GM19025 (cell line): ENCODE results near the gene PODXL2.
"Not testable (repeated sequence)": the region's sequence is repeated elsewhere in the genome, so short reads cannot be mapped to it uniquely, and the experiment has no call there.

Experiments
- ATAC-seq: cut with Tn5 transposase; IDR thresholded peaks from one replicate; pipeline ENCODE4 v1.9.1; 2021; ENCODE audit warnings: mild to moderate bottlenecking, low read depth, moderate library complexity; ENCODE audit not compliant: unreplicated experiment

The PODXL2 gene

DNA sequence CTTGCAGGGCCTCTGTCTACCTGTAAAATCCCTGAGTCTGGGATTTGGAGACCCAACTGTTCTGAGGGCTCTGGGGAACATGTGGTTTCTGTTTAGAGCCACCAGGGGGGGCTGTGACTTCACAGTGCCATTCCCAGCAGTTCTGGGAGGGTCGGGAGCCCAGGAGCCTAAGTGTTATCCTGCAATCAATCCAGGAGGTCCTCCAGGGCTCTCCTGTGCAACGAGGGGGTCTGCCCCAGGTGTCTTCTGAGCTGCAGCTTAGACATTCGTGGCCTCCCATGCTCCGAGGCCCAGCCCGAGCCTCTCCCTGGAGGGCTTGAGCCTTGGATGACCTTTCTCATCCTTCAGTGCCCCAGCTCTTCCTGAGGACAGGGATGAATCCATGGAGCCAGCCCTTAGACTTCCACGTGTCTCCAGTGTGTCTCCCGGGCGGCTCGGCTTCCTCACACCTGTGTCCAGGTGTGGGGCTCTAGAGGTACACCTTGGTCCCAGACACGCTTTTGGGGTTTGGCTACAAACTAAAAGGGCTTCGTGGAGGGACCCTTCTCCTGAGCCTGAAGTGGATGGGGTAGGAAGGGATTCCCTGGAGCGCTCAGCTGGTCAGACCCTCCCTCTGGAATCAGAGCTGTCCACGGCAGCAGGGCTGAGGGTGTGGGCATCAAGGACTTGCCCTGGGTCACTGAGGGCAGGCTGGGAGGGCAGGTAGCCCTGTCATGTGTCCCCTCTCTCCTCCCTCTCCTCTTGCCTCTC, 23.4 kb downstream of the PODXL2 start:
- ATAC-seq: no peak

DNA sequence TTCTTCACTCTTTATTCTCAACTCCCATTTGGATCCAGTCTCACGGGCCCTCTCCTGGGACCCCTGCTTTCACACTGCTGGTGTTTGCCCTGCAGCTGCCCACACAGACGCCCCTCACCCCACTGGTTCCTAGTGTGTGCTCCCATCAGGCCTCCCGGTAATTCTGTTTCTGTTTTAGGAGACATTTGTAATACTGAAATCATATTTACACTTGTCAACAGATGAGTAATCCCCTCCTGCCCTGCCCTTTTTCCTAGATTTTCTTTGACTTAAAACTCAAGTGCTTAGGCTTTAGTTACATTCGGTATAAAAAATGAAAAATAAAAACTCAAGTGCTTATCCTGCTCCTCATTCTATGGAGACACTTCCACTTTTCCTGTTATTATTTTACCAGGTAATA, 25.4 kb downstream of the PODXL2 start:
- no peak for ATAC-seq

DNA sequence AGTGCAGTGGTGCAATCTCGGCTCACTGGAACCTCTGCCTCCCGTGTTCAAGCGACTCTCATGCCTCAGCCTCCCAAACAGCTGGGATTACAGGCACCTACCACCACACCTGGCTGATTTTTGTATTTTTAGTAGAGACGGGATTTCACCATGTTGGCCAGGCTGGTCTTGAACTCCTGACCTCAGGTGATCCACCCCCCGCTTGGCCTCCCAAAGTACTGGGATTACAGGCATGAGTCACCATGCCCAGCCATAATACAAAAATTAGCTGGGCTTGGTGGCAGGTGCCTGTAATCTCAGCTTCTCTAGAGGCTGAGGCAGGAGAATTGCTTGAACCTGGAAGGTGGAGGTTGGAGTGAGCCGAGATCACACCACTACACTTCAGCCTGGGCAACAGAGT, 26.0 kb downstream of the PODXL2 start:
- not testable (repeated sequence) for ATAC-seq

DNA sequence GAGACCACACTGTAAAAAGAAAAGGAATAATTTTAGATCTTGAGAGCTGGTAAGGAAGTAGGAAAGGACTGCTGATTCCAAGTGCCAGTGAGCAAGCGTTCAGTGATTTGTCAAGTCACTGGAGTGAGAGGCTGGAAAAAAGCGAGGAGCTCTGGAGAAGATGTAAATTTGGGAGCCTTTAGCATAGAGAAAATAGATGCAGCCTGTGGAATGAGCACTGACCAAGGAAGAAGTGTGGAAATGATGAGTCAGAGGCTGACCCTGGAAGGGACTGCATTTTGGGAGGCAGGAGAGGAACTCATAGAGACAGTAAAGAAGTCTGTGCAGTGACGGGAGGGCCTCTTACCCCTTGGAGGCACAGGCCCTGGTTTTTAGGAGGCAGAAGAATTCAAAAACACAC, 26.7 kb downstream of the PODXL2 start:
- ATAC-seq: no peak

DNA sequence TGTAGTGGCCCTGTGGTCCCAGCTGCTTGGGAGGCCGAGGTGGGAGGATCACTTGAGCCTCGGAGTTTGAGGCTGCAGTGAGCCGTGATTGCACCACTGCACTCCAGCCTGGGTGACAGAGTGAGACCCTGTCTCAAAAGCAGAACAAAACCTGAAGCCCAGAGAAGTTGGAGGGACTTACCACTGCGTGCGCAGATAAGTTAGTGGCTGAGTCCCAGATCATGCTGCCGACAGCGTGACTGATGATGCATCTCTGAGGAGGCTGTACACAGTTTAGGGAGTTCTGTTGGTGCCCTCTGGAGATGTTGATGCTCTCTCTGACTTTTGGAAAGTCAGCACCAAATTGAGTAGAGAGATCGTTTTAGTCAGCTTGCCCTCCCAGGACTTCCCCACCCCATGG, 27.9 kb downstream of the PODXL2 start:
- ATAC-seq: no peak

- ATAC-seq: no peak
Measured at GRCh38 chr3:127658234-127658633, 29.2 kb downstream of the PODXL2 start.

DNA sequence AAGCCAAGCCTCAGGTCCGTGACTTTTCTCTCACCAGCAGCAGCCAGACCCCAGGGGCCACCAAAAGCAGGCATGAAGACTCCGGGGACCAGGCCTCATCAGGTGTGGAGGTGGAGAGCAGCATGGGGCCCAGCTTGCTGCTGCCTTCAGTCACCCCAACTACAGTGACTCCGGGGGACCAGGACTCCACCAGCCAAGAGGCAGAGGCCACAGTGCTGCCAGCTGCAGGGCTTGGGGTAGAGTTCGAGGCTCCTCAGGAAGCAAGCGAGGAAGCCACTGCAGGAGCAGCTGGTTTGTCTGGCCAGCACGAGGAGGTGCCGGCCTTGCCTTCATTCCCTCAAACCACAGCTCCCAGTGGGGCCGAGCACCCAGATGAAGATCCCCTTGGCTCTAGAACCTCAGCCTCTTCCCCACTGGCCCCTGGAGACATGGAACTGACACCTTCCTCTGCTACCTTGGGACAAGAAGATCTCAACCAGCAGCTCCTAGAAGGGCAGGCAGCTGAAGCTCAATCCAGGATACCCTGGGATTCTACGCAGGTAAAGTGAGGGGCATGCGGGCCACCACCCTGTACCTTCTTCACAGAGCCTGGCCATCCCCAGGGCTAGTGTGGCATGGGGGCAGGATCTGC, 31.8 kb downstream of the PODXL2 start:
- ATAC-seq: no peak

- no peak for ATAC-seq
Measured at GRCh38 chr3:127661600-127661999, 32.6 kb downstream of the PODXL2 start.

GRCh38 chr3:127662001-127662469, 33.0 kb downstream of the PODXL2 start:
- no peak for ATAC-seq

DNA sequence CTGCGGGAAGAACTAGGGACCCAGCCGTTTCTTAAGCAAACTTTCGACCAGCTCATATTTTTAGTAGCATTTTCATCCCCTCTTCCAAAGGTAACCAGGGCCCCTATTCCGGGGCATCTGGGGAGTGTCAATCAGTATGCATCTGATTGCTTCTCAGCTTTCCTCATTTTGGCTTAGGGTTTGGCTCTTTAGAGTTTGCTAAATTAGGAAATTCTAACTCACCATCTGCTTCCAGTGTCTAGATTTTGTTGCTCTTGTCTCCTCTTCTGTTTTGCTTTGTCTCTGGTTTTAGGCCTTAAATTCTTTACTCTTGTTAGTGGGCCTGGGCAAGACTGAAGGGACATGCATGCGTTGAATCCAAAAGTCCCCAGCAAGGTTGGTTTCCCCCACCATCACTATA, 34.2 kb downstream of the PODXL2 start:
- no peak for ATAC-seq

- no peak for ATAC-seq
Measured at GRCh38 chr3:127665165-127665564, 36.2 kb downstream of the PODXL2 start.

DNA sequence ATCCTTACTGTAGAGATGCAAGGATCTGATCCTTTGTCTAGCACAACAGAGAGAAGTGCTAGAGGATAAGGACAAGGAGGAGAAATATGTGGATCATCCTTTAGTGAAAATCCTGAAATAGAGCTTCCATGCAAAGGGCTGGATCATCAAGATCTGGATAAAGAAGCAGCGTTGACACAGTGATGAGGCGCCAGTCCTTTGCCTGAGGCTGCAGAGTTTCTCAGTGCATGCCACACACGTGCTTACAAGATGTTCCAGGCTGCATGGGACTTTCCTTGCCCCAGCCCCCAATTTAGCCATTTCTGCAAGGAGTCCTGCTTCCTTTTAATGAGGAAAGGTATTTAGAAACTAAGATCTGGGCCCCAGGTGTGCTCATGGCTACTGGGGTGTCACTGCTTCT, 36.6 kb downstream of the PODXL2 start:
- ATAC-seq: no peak

DNA sequence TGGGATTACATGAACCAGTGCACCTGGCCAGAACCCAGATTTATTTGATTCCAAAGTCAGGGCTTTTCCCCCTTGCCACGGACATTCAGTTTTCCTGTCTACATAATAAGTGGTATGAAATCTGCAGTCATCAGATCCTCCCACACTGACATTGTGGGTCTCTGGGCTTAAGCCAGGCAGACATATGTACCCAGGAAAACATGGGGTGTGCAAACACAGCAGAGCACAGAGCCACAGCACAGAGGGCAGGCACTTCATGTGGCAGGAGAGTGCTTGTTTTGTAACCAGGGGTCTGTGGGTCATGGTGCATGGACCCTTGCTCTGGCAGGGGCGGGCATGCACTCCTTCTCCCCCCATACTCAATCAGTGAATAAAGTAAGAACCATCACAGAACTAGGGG, 37.7 kb downstream of the PODXL2 start:
- no peak for ATAC-seq

- ATAC-seq: no peak
Measured at GRCh38 chr3:127667119-127667681, 38.2 kb downstream of the PODXL2 start.

- ATAC-seq: no peak
Measured at GRCh38 chr3:127668906-127669305, 39.9 kb downstream of the PODXL2 start.

GRCh38 chr3:127669541-127670228, 40.7 kb downstream of the PODXL2 start:
- no peak for ATAC-seq

- no peak for ATAC-seq
Measured at GRCh38 chr3:127670229-127670559, 41.2 kb downstream of the PODXL2 start.

GRCh38 chr3:127670761-127671522, 42.0 kb downstream of the PODXL2 start:
- ATAC-seq: no peak

- ATAC-seq: peak; percentile 14
Measured at GRCh38 chr3:127671523-127672428, 42.8 kb downstream of the PODXL2 start.
